CD4-positive, alpha-beta T cell treated with Interleukin-15 for 1 hour (primary cell): ENCODE data around the gene CGB5.
"Not testable (repeated sequence)": the region's sequence is repeated elsewhere in the genome, so short reads cannot be mapped to it uniquely, and the experiment has no call there.

Experiments used
- DNase-seq: peaks from one replicate; pipeline ENCODE4 v3.0.0-alpha.2; 2020

Gene CGB5

DNA sequence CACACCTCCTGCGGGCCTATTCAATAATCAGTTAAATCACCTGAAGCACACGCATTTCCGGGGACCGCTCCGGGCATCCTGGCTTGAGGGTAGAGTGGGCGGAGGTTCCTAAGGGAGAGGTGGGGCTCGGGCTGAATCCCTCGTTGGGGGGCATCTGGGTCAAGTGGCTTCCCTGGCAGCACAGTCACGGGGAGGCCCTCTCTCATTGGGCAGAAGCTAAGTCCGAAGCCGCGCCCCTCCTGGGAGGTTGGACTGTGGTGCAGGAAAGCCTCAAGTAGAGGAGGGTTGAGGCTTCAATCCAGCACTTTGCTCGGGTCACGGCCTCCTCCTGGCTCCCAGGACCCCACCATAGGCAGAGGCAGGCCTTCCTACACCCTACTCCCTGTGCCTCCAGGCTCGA lies at the start of gene CGB5:
Gene CGB5, plus strand, starts transcription at position 301 of the 400 bp plus-strand sequence. CDS start 362 bp downstream, outside the sequence.
- DNase-seq, result not testable (repeated sequence)

DNA sequence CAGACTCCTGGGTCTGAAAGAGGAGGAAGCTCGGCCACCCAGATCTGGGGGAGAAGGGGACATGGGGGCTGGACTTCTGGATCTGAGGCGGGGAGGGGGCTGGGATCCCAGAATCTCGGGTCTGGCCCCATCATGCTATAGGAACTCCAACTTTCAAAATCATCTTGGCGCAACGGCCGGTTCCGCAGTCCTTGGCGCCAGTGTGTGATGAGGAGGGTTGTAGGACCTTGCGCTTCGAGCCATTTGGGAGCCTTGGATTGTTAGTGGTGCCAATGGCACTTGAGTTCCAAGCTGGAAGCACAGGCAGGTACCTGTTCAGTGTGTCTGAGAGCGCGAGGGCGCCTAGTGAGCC lies 49.6 kb upstream of the CGB5 start:
- no peak for DNase-seq

DNA sequence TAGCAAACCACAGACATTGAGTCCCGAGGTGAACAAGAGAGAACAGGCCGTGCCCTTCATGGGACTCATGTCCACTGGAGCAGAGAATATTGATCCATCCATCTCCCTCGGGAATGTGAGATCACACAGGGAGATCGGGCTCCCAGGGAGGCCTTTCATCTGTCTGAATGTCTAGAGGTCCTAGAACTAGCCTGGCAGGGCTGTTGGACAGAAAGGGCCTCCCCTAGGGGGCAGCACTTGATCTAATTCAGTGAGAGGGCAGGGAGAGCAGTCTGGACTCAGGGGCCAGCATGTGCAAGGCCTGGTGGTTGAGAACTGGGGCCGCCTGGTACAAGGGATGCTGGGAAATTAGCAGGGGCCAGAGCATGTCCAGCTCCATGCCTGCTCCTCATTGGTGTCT lies 45.7 kb upstream of the CGB5 start:
- peak; percentile 38 for DNase-seq

DNA sequence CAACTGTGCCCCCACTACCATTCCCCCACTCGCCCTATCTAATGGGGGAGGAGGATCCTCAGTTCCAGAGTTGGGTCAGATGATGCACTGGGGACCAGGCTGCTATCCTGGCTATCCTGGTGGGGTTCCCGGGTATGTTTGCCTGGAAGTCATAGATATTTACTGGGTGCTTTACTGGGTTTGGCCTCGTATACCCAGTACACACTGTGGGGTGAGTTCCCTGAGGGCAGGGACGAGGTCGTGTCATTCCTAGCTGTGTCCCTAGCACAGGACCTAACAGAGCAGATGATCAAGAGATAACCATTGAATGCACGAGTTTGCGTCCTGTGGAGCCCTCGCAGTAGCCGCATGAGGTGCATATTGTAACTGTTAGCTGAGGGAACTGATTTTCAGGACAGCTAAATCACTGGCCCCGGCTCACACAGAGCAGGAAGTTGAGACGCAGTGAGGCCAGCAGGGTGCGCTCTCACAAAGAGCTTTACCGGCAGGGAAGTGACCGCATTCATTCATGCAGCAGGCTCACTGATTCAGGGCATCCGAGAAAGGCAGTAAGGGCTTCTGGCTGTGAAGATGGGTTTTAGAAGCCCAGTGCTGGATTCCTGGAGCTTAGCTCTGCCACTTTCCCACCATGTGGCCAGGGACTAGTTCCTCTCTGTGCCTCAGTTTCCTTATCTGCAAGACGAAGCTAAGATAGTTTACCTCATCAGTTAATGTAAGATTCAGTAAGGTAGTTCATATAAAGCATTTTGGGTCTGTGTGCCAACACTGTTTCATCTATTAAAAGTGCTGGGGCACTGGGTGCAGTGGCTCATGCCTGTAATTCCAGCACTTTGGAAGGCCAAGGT lies 43.9 kb upstream of the CGB5 start:
- peak; percentile 68 for DNase-seq

DNA sequence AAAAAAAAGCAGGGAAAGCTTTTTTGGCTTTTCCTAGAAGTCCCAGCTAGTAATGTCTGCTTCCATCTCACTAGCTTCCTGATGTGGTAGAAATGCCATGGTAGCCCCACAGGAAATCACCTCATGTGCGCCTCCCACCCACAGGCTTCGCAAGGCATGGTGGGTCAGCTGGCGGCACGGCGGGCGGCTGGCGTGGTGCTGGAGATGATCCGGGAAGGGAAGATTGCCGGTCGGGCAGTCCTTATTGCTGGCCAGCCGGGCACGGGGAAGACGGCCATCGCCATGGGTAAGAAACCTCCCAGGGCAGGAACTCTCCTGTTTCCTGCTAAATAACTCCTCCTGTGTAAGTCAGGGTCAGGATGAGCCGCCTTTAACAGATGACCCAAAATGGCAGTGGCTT lies 39.5 kb upstream of the CGB5 start:
- DNase-seq, result no peak

DNA sequence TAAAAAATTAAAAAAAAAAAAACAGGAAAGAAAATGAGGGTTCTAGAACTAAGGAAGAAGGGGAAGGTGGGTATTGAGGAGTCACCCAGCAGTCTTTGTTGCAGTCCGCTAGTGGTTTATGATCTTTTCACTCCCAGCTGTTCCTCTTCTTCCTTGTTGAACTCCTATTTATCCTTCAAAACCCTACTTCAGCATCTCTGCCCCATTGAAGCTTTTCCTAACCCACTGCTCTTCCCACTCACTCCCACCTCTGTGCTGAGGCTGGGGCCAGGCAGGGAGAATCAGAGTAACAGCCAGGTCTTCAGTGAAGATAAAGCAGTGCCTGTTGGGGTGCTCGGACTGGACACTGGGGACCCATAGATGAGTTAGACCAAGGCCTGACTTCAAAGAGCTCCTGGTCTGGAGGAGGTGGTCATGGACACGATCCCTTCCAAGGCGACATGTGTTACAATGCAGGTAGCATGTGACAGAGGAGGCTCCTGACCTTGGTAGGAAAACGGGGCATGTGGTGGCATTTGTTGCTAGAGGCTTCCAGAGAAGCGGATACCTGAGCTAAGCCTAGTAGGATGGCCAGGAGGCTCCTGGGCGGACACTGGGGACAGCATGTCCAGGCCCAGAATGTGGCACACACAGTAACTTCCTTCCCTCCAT lies 38.6 kb upstream of the CGB5 start:
- DNase-seq, result no peak

DNA sequence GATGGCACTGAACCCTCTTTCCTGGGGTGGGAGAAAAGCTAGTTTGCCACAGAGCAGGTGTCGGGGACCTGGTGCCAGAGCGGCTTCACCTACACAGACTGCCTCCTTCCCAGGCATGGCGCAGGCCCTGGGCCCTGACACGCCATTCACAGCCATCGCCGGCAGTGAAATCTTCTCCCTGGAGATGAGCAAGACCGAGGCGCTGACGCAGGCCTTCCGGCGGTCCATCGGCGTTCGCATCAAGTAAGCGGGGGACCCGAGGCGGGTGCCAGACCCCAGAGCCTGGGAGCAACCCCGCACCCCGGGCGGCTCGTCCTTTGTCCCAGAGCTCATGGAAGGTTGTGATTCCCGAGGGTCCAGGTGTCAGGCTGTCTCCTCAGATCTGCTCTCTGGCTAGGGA lies 36.7 kb upstream of the CGB5 start:
- DNase-seq, result no peak

DNA sequence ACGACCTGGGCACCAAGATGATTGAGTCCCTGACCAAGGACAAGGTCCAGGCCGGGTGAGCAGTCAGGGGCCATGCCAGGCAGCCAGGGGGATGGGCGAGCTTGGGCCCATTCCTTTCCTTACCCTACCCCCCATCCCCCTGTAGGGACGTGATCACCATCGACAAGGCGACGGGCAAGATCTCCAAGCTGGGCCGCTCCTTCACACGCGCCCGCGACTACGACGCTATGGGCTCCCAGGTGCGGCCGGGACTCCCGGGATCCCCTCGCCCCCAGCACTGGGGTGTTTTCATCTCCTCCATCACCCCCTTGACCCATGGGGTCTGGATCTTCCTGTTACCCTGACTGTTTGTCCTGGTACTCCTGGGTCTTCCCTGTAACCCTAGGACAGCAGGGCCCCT lies 33.8 kb upstream of the CGB5 start:
- DNase-seq, result no peak

DNA sequence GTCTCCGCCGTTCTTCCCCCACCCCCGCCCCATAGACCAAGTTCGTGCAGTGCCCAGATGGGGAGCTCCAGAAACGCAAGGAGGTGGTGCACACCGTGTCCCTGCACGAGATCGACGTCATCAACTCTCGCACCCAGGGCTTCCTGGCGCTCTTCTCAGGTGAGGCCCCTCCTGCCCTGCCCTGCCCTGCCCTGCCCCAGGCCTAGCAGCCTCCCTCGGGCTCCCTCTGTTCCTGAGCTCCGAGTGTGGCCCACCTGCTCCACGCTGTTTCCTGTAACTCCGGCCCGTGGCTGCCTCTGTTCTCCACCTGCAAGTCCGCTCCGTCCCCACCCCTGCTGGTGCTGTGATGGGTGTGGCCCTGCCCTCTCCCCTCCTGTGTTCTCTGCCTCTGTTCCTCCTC lies 33.2 kb upstream of the CGB5 start:
- no peak for DNase-seq

DNA sequence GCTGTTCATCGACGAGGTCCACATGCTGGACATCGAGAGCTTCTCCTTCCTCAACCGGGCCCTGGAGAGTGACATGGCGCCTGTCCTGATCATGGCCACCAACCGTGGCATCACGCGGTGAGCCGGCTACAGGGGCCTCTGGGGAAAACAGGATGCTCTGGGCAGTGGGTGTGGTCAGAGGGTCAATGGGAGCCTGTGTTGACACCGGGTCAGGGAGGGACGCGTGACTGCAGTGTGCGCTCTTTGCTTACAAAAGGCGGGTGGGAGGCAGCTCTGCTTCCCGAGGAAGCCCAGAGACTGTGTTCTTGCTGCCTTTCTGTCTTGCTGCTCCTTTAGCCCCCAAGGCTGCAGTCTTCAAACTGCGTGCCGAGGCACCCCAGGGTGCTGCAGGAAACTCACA lies 32.5 kb upstream of the CGB5 start:
- DNase-seq, result no peak

DNA sequence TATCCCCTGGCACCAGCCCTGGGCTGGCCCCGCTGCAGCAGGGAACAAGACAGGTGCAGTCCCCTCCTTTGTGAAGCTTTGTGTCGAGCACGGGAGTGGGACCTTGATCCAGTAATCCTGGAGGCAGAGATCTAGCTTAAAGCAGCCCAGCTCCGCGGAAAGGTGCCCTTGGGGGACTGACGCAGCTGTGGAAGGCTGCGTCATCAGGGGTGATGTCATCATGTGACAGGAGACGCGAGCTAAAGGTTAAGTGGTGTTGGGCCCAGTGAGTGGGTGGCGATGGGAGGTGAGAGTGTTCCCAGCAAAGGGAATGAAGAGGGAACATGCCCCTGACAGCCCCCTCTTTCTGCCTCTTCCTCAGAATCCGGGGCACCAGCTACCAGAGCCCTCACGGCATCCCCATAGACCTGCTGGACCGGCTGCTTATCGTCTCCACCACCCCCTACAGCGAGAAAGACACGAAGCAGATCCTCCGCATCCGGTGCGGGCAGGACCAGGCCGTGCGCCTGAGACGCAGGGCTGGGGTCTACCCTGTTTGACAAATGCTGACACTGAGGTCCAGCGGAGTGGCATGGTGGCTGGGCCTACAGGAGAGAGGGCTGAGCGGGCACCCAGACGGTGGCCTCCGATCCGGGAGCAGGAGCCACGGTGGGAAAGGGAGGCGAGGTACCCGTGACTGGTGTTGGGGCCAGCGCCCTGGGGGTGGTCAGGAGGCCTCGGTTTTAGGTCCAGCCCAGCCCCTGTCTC lies 29.4 kb upstream of the CGB5 start:
- DNase-seq, result no peak

DNA sequence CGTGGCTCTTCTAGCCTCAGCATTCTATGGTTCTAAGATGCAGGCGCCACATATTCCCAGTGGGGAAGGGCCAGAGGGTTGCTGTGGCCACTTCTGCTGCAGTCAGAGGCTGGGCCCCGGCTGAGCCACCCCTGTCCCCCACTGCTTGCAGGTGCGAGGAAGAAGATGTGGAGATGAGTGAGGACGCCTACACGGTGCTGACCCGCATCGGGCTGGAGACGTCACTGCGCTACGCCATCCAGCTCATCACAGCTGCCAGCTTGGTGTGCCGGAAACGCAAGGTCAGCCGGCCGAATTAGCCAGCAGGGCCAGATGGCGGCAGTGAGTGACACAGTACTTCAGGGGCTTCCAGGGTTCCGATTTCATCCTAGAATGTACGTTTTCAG lies 28.8 kb upstream of the CGB5 start:
- DNase-seq, result no peak

DNA sequence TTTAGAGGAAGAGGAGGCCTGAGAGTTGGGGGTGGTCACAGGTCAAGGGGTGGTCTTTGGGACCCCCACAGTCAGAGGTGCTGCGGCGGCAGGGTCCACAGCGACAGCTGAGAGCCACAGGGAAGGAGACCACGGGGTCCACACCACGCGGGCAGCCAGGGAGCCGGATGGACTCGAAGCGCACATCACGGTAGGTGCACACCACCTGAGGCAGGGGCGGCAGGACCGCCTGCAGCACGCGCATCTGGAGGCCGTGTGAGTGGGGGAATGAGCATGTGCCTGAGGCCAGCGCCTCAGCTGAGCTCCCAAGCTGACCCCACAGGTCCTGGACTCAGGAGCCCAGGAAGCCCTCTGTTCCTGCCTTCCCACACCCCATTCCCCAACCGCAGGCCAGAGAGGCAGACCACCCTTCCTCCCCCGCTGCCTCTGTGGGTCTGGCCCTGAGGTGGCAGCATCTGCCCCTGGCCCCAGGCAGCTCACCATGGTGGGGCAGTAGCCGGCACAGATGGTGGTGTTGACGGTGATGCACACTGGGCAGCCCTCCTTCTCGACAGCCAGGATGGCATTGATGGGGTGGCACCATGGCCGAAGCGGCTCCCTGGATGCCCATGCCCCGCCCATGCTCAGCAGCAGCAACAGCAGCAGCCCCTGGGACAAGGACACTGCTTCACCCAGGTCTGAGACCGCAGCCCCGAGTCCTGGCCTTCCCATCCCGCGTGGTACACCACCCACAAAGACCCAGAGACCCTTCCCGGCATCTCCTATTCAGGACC lies 27.4 kb upstream of the CGB5 start:
- no peak for DNase-seq

DNA sequence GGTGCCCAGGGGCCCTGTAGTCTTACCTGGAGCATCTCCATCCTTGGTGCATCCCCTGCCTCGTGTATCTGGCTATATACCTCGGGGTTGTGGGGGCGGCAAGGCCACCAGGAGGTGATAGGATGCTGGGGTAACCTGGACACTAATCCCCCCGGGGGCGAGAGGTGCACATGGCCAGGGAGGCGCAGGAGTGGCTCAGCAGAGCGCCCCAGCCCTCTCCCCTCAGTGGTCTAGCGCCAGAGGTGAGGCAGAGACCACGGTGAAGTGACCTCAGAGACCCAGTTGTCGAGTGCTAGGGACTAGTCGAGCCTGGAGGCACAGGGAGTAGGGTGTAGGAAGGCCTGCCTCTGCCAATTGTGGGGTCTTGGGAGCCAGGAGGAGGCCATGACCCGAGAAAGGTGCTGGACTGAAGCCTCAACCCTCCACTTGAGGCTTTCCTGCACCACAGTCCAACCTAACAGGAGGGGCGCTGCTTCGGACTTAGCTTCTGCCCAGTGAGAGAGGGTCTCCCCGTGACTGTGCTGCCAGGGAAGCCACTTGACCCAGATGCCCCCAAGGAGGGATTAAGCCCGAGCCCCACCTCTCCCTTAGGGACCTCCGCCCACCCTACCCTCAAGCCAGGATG lies 26.5 kb upstream of the CGB5 start, which contains the start of gene LHB:
Gene LHB, minus strand, starts transcription at position 51 of the 625 bp plus-strand sequence. Its CDS starts 10 bp downstream, at position 41.
- no peak for DNase-seq

DNA sequence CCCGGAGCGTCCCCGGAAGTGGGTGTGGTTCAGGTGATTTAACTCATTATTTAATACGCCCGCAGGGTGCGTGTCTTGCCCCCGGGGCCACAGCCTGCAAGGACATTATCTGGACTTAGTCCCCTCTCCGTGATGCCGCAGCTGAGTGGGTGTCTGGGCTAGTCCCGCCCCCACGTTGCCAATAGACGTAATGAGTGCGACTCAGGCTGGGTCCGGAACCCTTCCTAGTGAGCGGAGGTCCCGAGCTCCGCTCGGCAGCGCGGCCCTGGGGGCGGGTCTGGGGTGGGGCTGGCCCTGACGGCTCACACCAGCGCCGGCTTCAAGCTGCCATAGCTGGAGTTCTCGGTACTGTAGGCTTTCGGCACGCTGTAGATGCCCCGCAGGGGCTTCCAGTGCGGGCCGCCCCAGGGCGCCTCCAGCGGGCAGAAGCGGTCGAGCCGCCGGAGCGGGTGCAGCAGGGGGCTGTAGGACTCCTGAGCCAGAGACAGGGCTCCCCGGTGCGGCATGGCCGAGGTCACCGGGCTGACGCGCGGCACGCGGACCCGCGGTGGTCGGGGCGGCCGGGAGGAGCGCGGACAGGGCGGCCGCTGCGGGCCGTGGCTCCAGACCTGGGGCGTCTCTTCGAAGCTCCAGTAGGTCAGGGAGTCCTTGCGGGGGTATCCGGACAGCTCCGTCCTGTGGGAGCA lies 25.8 kb upstream of the CGB5 start:
- peak; percentile 74 for DNase-seq

DNA sequence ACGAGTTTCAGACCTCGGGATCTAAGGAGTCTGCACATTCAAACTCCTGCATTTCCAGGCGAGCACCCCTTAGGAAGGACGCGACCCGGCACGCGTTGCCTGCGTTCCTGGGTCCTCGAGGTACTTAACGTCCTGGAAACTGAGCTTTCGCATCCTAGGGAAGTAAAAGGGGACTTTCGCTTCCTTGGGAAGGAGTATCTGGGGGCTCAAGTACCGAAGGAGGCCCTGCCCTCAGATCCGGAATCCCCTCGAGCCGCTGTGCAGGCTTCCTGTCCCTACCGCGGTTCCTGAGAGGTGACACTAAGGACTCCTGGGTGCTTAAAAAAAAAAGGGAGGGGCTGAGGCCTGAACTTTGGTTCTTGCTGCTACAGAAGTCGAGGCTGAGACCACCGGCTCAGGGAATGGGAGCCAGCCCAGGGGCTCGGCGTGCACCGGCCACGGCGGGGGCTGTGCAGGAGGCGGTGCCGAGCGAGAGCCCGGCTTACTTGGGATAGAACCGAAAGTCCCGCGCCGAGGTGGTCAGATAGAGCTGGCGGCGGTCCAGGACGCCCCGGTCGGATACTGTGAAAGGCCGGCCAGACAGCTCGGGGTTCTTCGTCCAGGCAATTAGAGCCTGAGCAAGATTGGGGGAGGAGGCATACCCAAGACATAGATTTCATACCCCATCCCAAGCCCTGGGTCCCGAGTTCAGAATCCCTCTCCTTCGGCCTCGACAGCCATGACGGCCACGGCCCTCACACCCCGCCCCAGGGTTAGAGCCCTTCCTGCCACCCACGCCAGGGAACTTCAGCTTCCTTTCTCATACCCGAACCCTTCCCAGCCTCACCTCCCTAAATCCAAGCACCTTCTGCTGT lies 25.0 kb upstream of the CGB5 start:
- DNase-seq, result not testable (repeated sequence)

DNA sequence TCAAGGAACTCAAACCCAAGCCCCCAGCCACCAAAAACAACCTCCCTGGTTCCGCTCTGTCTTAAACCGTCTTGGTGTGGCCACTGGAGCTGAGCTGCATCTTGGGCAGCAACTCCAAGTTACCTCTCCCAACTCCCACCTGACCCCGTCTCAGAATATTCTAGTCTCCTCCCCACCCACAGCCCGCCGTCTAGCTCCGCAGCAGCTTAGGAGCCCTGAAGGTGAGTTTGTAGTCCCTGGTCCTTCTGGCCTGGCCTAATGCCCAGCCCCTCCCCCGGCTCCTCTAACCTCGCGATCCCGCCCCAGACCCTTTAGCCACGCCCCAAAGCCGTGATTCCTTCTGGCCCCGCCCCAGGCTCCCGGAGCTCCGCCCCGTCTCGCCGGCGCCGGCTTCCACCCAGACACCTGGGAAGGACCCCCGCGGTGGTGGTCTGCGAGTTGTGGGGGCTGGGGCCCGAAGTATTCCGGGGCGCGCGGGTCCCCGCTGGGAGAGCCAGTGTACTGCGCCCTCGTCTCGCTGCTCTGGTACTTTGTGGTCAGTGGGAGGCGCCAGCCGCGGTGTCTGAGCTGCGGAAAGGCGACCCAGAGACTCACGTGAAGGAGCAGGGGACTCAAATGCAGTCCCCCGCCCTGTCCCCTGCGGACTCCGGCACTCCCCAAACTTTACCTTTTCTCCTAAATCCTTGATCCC lies 24.3 kb upstream of the CGB5 start:
- DNase-seq, result peak; percentile 68

DNA sequence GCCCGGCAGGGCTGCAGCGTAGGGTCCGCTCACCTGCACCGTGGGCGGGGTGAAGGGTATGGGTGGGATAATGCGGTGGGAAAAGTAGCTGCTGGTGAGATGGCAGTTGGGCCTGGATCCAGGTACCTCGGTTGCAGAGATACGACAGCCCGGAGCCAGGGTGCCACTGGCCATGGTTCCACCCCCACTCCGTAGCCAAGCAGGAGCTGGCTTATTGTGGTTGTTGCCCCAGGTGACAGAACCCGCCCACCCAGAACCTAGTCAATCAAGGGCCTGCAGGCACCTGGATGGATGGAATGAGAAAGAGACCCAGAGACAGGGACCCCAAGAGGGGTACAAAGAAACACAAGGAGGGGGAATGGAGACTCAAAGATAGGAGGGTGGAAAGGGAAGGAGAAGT lies 23.3 kb upstream of the CGB5 start:
- DNase-seq, result no peak

DNA sequence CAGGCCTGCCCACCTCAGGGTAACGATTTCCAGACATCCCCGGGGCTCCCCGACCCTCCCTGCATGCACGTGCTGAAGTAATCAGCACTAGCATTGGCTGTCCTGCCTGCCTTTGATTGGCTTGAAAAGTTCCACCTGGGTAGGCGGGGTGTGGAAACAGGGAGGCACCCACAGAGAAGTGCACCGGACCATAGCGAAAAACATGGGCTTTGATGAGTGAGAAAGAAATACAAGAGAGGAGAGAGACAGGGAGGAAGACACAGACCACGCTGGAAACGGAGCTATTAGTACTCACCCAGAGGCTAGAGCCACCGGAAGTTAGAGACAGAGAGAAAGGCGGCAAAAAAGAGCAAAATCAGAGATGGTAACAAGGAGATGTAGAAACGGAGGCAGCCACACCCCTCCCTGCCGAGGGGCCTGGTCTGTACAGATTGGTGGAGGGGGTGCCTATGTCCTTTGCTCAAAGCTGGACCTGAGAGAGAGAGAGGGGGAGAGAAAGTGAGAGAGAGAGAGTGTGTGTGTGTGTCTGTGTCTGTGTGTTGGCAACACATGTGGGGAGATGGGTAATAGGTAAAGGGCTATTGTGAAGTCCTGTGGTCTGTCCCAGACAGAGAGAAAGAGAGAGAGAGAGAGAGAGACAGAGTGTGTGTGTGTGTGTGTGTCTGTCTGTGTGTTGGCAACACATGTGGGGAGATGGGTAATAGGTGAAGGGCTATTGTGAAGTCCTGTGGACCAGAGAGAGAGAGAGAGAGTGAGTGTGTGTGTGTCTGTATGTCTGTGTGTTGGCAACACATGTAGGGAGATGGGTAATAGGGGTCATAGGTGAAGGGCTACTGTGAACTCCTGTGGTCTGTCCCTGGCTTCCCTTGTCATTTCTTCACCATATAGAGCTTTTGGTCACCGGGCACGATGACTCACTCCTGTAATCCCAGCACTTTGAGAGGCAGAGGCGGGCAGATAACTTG lies 22.4 kb upstream of the CGB5 start:
- DNase-seq, result no peak
